ENCODE data around the gene NUMA1. TPM values are rescaled to one million over a fixed set of nuclear protein-coding genes. Genes with fewer than 3 reads are reported as not detected.

Gene NUMA1
- total and polyA plus RNA-seq, 2 of the 13 experiments (the other 11 are each of a cell fraction or from before 2014, with no cell fraction given): 57.3 to 60.2 TPM

DNA sequence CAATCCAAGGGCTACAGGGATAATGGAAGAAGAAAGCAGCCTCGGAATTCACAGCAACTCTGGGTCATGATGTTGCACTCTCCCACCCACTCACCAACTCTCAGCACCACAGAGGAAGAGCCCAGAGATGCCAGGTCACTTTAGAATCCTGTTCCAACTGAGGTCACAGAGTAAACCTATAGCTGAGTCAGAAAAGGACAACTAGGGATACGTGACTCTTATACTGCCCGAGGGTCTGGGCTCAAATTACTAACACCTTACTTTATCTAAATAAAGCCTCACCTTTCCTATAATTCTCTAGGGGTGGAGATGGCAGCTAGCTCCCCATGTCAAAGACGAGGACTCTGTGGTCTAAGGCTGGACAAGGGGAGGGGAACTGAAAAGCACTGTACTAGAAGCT is 57.0 kb downstream of the NUMA1 start:
- Histone ChIP-seq H3K9me3 (ENCODE audit: low read length) (no peaks in the 10 kb centered on the region), H3K4me1 (ENCODE audit: insufficient read depth, low read length) (no peaks in the 10 kb centered on the region), H3K4me3 (replicated peaks in 1 of 3; ENCODE audit: insufficient read depth in 1 of 3, low read depth in 2 of 3, low read length in 3 of 3) (no peak overlapping the region), H2AFZ (ENCODE audit: low read length) (no peak overlapping the region), H3K4me2 (ENCODE audit: low read depth, low read length) (no peak overlapping the region), H3K27ac (ENCODE audit: extremely low read length, insufficient read depth, low read length) (no peak overlapping the region), H3K36me3 (replicated peaks in 1 of 2; ENCODE audit: control insufficient read depth in 1 of 2, insufficient read depth in 2 of 2, low read length in 2 of 2) (peaks cover 53 to 91% of the 10 kb centered on the region in 2 experiments), H4K20me1 (ENCODE audit: insufficient read depth, low read length) (no peaks in the 10 kb centered on the region), H3K27me3 (ENCODE audit: control insufficient read depth in 1 of 2, insufficient read depth in 2 of 2, low read length in 2 of 2) (no peaks in the 10 kb centered on the region), H3K79me2 (ENCODE audit: insufficient read depth, low read length) (no peaks in the 10 kb centered on the region), H3K9ac (ENCODE audit: insufficient read depth, low read depth, low read length) (no peak overlapping the region)
- FAIRE-seq (no peak), DNase-seq (ENCODE audit: low spot score) (no peak), ATAC-seq (no peak)
- CTCF ChIA-PET (ENCODE audit: low intra/inter-chr PET ratio, low total read pairs): no interaction called here
- WGBS (ENCODE audit: low lambda C conversion rate): 95% methylated on average over 4 of the region's 4 CpGs
- intact Hi-C loops (cut with micrococcal nuclease; ENCODE audit: unreplicated experiment): no loop called here
- no peak for TF ChIP-seq PTBP1 (IDR thresholded peaks at IDR 0.05; ENCODE audit: low read depth, low read length, poor library complexity, severe bottlenecking)
- TF ChIP-seq, protein P1, sequence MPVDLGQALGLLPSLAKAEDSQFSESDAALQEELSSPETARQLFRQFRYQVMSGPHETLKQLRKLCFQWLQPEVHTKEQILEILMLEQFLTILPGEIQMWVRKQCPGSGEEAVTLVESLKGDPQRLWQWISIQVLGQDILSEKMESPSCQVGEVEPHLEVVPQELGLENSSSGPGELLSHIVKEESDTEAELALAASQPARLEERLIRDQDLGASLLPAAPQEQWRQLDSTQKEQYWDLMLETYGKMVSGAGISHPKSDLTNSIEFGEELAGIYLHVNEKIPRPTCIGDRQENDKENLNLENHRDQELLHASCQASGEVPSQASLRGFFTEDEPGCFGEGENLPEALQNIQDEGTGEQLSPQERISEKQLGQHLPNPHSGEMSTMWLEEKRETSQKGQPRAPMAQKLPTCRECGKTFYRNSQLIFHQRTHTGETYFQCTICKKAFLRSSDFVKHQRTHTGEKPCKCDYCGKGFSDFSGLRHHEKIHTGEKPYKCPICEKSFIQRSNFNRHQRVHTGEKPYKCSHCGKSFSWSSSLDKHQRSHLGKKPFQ (CRISPR knock-in tag; IDR thresholded peaks at IDR 0.05; ENCODE audit: insufficient replicate concordance): no peak
- TF ChIP-seq ZNF703 (CRISPR knock-in tag; IDR thresholded peaks at IDR 0.05; ENCODE audit: borderline replicate concordance): no peak
- TF ChIP-seq, protein P2, sequence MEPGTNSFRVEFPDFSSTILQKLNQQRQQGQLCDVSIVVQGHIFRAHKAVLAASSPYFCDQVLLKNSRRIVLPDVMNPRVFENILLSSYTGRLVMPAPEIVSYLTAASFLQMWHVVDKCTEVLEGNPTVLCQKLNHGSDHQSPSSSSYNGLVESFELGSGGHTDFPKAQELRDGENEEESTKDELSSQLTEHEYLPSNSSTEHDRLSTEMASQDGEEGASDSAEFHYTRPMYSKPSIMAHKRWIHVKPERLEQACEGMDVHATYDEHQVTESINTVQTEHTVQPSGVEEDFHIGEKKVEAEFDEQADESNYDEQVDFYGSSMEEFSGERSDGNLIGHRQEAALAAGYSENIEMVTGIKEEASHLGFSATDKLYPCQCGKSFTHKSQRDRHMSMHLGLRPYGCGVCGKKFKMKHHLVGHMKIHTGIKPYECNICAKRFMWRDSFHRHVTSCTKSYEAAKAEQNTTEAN (CRISPR knock-in tag; conservative IDR thresholded peaks at IDR 0.05): no peak
- TF ChIP-seq ZNF879 (CRISPR knock-in tag; IDR thresholded peaks at IDR 0.05): no peak
- TF ChIP-seq ZNF251 (CRISPR knock-in tag; IDR thresholded peaks at IDR 0.05): no peak
- no TSS peak for BruUV-seq (replicated peaks)
- in situ Hi-C loops (cut with HindIII; ENCODE audit: extremely low pct_ligation_motif_present, low pct_unique_long_range_greater_than_20kb): no loop called here
- POLR2A ChIA-PET: no interaction called here
